ENCODE results near the gene NPAS3. TPM values are rescaled to one million over a fixed set of nuclear protein-coding genes. Genes with fewer than 3 reads are reported as not detected.

NPAS3 gene
- total and polyA plus RNA-seq, 2 donors (not counting 1 experiment from before 2014, with no cell fraction given) = 0.10 to 0.50 TPM

- no peak overlapping the region for H3K4me3 ChIP-seq (replicated peaks in 1 of 4; ENCODE audit: control extremely low read depth in 1 of 4, insufficient read depth in 1 of 4, low read depth in 3 of 4, low read length in 4 of 4)
- no peaks in the 10 kb centered on the region for H3K4me1 ChIP-seq (ENCODE audit: control insufficient read depth, extremely low read depth, insufficient read depth, low read length)
- no peaks in the 10 kb centered on the region for H3K9me3 ChIP-seq (ENCODE audit: control insufficient read depth, insufficient read depth, low read depth, low read length)
- no peaks in the 10 kb centered on the region for H3K36me3 ChIP-seq (ENCODE audit: control insufficient read depth, insufficient read depth, low read length)
- no peak for DNase-seq (ENCODE audit: low read depth in 2 of 2)
- H3K79me2 ChIP-seq (ENCODE audit: control insufficient read depth, insufficient read depth, low read length) = no peaks in the 10 kb centered on the region
- no peak for TF ChIP-seq EZH2 (IDR thresholded peaks at IDR 0.05; ENCODE audit: low read length, missing control alignments)
- no peak for TF ChIP-seq CTCF (conservative IDR thresholded peaks at IDR 0.05 in 1 of 2, IDR thresholded peaks at IDR 0.05 in 1 of 2; ENCODE audit: low read depth in 1 of 2, low read length in 2 of 2)
- H4K20me1 ChIP-seq (ENCODE audit: control insufficient read depth, extremely low read depth, insufficient read depth, low read length) = no peaks in the 10 kb centered on the region
- H2AFZ ChIP-seq (ENCODE audit: low read length) = no peak overlapping the region
- no peak overlapping the region for H3K27ac ChIP-seq (ENCODE audit: insufficient read depth, low read length)
- no peak overlapping the region for H3K4me2 ChIP-seq (ENCODE audit: extremely low read depth, insufficient read depth, low read length)
- H3K27me3 ChIP-seq (ENCODE audit: control insufficient read depth, insufficient read depth, low read length) = no peaks in the 10 kb centered on the region
- H3K9ac ChIP-seq (ENCODE audit: insufficient read depth, low read length) = no peak overlapping the region
These were observed 588.5 kb downstream of the NPAS3 start for GRCh38 chr14:33527023-33527634.

GRCh38 chr14:33528655-33529054 lies 590.0 kb downstream of the NPAS3 start:
- H2AFZ ChIP-seq (ENCODE audit: low read length) = no peak overlapping the region
- DNase-seq (ENCODE audit: low read depth in 2 of 2) = no peak
- H3K4me2 ChIP-seq (ENCODE audit: extremely low read depth, insufficient read depth, low read length) = no peak overlapping the region
- no peaks in the 10 kb centered on the region for H3K79me2 ChIP-seq (ENCODE audit: control insufficient read depth, insufficient read depth, low read length)
- H3K27ac ChIP-seq (ENCODE audit: insufficient read depth, low read length) = no peak overlapping the region
- no peak overlapping the region for H3K4me3 ChIP-seq (replicated peaks in 1 of 4; ENCODE audit: control extremely low read depth in 1 of 4, insufficient read depth in 1 of 4, low read depth in 3 of 4, low read length in 4 of 4)
- H3K36me3 ChIP-seq (ENCODE audit: control insufficient read depth, insufficient read depth, low read length) = no peaks in the 10 kb centered on the region
- no peaks in the 10 kb centered on the region for H3K27me3 ChIP-seq (ENCODE audit: control insufficient read depth, insufficient read depth, low read length)
- no peak for TF ChIP-seq CTCF (conservative IDR thresholded peaks at IDR 0.05 in 1 of 2, IDR thresholded peaks at IDR 0.05 in 1 of 2; ENCODE audit: low read depth in 1 of 2, low read length in 2 of 2)
- no peak for TF ChIP-seq EZH2 (IDR thresholded peaks at IDR 0.05; ENCODE audit: low read length, missing control alignments)
- H3K4me1 ChIP-seq (ENCODE audit: control insufficient read depth, extremely low read depth, insufficient read depth, low read length) = no peaks in the 10 kb centered on the region
- no peak overlapping the region for H3K9ac ChIP-seq (ENCODE audit: insufficient read depth, low read length)
- H4K20me1 ChIP-seq (ENCODE audit: control insufficient read depth, extremely low read depth, insufficient read depth, low read length) = no peaks in the 10 kb centered on the region
- no peaks in the 10 kb centered on the region for H3K9me3 ChIP-seq (ENCODE audit: control insufficient read depth, insufficient read depth, low read depth, low read length)

GRCh38 chr14:33529787-33530757 lies 591.4 kb downstream of the NPAS3 start:
- H3K36me3 ChIP-seq (ENCODE audit: control insufficient read depth, insufficient read depth, low read length) = no peaks in the 10 kb centered on the region
- no peak for DNase-seq (ENCODE audit: low read depth in 2 of 2)
- H3K4me1 ChIP-seq (ENCODE audit: control insufficient read depth, extremely low read depth, insufficient read depth, low read length) = no peaks in the 10 kb centered on the region
- H3K9me3 ChIP-seq (ENCODE audit: control insufficient read depth, insufficient read depth, low read depth, low read length) = no peaks in the 10 kb centered on the region
- no peaks in the 10 kb centered on the region for H3K79me2 ChIP-seq (ENCODE audit: control insufficient read depth, insufficient read depth, low read length)
- H2AFZ ChIP-seq (ENCODE audit: low read length) = no peak overlapping the region
- no peak overlapping the region for H3K4me3 ChIP-seq (replicated peaks in 1 of 4; ENCODE audit: control extremely low read depth in 1 of 4, insufficient read depth in 1 of 4, low read depth in 3 of 4, low read length in 4 of 4)
- no peaks in the 10 kb centered on the region for H4K20me1 ChIP-seq (ENCODE audit: control insufficient read depth, extremely low read depth, insufficient read depth, low read length)
- no peak overlapping the region for H3K9ac ChIP-seq (ENCODE audit: insufficient read depth, low read length)
- TF ChIP-seq CTCF (conservative IDR thresholded peaks at IDR 0.05 in 1 of 2, IDR thresholded peaks at IDR 0.05 in 1 of 2; ENCODE audit: low read depth in 1 of 2, low read length in 2 of 2) (no peak), EZH2 (IDR thresholded peaks at IDR 0.05; ENCODE audit: low read length, missing control alignments) (no peak)
- no peak overlapping the region for H3K27ac ChIP-seq (ENCODE audit: insufficient read depth, low read length)
- H3K4me2 ChIP-seq (ENCODE audit: extremely low read depth, insufficient read depth, low read length) = no peak overlapping the region
- no peaks in the 10 kb centered on the region for H3K27me3 ChIP-seq (ENCODE audit: control insufficient read depth, insufficient read depth, low read length)
